Stimulated activated CD8-positive, alpha-beta memory T cell treated with anti-CD3 and anti-CD28 coated beads, Interleukin-7, amount 100 ng/mL, for 4 hours (primary cell): ENCODE measurements around the gene SLC24A4.

Experiments
- DNase-seq, 2 donors: peaks; one replicate each; pipeline ENCODE4 v3.0.0-alpha.2; 2020; ENCODE audit warnings: low read depth in 2 of 2

SLC24A4 gene

DNA sequence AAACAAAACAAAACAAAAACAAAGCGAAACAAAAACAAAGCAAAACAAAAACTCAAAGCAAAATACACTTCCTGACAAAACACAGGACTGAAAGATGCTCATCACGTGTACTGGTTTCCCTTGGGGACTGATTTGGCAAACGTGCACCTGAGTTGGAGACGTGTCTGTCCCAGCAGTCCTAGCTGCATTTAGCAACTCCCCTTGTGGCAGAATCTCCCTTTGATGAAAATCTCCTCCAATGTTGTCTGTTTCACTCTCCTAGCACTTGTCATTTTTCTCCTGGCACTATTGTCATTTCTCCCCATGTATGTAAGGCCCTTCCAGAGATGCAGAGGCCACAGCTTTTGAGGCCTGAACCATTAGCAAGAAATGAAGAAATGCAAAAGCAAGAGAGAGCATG, 6.8 kb upstream of the SLC24A4 start:
- DNase-seq, result no peak

DNA sequence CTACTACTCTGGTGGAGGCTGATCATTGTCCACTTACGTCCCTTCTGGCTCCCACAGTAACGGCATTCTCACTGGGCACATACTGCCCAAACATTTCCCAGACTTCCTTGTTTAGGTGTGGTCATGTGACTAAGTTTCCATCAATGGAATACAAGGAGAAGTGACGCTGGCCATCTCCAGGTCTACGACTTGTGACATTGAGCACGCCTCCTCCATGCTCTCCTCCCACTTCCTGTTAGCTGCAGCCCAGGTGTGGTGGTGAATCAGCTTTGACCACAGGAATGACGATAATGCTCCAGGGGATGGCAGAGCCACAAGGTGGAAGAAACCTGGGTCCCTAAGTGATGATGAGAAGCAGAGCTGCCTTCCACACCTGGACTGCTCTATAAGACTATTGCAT, 6.0 kb upstream of the SLC24A4 start:
- DNase-seq, result no peak

DNA sequence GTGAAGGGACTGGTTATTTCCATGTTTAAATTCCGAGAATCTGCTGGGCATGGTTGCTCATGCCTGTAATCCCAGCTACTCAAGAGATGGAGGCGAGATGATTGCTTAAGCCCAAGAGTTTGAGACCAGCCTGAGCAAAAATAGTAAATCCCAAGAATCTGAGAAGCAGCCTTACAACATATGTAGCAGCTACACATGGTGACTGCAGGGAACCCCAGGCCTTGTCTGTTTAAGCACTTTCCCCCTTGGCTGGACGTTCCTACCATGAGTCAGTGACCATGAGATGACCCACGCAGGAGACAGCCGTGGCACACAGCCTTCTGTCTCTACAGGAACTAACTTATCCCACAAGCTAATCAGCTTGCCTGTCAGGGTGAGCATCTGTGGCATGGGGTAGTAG, 5.5 kb upstream of the SLC24A4 start:
- DNase-seq, result no peak

DNA sequence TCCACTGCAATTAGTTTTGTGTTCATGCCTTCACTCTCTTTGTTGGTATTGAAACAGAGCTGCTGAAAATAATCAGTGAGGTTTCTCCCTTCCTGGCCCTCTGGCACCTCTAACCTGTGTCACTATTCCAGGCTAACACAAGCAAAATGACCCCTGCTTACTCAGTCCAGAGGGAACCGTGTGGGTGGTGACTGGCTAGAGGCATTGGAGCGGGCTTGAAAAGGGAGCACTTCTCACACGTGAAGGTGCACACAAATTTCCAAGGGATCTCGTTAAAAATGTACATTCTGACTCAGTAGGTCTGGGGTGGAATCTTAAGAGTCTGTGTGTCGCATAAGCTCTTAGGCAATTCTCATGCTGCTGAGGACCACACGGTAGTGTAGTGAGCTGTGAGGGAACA, 1.3 kb upstream of the SLC24A4 start:
- no peak for DNase-seq

DNA sequence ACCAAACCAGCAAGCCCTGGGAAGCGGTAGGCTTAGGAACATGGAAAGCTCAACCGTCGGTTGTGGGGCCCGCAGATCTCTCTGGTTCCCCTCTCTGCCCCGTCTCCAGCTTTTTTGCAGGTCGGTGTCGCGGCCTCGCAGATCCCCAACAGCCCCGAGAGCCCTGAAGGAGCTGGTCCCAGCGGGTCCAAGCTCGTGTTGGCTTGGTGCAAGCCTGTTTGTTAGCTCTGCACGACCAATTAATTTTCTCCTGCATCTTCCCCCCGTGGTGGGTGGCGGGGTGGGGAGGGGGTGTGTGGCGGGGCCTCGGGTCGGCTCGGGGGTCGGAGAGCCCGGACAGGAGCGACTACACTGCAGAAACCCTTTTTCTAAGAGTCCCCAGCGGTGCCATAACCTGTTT, 449 bp upstream of the SLC24A4 start:
- DNase-seq, result no peak

DNA sequence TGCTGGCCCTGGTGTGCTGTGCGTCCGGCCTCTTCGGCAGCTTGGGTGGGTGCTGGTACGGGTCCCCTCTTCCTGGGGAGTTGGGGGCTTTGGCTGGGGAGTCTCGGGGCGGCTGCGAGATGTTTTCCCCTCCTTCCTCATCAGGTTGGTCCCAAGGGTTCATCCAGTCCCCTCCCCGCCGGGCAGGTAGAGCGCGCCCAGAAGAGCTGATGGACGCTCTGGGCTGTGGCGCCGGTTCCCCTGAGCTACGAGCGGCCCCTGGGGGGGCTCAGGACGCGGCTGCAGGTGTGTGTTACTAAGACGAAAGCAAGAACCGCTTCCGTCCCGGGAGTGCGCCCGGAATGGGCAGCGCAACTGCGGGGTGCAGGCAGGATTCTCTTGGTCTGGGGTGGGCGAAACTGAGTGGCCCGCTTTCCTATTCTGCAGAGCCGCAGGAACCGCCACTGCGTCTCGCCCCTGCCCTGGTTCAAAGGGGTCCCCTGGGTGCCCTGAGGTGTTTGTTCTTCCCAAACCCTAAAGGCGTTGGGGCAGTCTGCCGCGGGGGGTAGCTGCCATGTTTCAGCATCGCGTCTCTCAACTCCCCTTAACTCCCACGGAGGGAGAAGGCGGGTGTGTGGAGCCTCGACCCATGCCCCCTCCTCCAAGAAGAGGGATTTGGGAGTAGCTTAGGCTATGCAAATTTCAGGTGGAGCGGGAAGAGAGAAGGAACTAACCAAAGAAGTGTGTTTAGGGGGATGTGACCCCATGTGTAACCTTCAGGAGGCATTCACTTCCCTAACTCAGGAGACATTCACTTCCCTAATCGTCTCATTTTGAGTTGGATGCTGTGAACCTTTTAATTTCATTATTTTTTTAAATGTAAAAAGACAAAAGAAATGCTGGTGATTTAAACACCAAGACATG, 1.2 kb downstream of the SLC24A4 start:
- DNase-seq, result no peak

DNA sequence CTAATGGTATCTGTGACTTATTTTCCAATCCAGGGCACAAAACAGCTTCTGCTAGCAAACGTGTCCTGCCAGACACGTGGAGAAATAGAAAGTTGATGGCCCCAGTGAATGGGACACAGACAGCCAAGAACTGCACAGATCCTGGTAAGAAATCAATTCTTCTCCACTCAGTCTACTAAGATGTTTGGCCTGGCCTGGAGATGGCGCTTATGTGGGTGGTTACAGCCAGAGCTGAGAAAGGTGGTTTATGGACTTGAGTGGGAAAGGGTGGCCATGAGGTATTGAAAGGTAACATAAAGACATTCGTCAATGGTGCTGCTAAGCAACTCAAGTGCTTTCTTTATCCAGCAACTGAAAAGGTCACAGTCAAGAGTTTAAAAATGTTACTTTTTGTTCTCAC, 2.9 kb downstream of the SLC24A4 start:
- DNase-seq, result no peak

DNA sequence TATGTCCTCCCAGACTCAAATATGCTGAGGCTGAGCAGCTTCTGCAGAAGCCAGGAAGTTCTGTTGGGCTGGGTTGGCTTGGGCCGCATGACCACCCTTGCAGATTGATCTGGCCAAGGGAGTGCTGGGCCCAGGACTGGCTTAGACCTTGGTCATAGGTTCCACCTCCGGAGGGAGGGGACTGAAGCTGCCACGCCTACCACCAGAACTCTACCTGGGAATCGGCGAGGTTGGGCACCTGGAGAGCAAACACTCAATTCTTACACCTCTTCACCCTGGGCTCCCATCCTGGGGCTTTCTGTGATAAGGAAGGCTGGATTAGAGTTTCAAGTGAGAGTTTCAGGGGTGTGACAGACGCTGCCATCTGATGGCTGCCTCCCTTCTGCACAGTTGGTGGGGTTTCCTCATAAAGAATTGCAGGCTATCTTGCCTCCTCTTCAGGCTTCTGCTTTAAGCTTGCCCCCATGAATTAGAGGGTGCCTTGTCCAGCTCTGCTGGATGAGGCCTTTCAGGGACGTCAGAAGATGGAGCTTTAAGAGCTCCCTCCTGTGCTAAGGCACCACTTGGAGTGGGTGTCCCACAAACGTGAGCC, 5.8 kb downstream of the SLC24A4 start:
- no peak for DNase-seq

DNA sequence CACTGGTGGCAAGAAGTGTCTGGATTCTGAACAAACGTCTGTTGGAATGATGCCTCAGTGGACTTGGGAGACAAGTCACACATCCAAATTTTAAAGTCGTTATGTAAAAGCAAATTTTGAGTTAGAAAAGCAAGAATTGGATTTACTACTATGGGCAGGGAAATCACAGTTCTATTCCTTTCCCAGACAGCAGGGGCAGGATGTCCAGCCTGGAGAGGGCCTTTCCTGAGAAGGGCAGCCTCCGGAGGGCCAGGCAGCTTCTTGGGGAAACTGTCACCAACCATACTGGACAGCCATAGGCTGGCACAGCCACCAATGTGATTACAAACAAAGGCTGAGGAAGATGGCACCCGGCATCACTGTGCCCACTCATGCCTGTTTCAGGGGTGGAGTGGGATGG, 11.1 kb downstream of the SLC24A4 start:
- no peak for DNase-seq

DNA sequence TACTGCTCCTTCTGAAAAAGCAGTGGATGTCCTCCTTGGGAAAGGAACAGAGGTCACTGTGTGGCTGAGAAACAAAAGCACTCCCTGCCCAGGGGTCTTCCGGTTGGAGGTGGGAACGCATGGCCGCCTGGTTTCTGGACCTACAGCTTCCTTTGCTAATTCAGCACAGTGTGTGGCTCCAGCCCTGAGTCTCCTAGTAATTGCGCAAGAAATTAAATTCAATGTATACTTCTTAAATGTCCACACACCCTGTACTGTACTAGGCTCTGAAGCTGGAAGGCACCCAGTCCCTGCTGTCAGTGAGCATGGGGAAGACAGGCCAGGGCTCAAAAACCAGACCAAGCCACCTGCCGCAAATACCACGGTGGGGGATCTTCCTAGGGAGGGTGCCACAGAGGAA, 13.4 kb downstream of the SLC24A4 start:
- no peak for DNase-seq

DNA sequence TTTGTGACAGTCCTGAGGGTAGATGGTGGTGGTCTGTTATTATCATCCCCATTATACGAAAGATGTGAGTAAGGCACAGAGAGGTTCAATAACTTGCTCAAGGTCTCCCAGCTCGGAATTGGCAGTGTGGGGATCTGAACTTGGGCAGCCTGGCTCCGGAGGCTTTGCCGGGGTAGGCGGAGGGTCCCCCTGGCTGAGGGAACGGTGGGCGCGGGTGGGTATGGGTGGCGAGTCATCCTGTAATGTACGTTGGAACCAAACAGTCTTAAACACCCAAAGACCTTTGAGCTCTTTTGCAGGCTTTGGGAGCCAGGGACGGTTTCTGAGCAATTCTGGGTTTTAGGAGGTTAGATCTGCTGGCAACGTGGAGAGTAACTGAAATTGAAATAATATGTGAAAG, 16.5 kb downstream of the SLC24A4 start:
- no peak for DNase-seq

DNA sequence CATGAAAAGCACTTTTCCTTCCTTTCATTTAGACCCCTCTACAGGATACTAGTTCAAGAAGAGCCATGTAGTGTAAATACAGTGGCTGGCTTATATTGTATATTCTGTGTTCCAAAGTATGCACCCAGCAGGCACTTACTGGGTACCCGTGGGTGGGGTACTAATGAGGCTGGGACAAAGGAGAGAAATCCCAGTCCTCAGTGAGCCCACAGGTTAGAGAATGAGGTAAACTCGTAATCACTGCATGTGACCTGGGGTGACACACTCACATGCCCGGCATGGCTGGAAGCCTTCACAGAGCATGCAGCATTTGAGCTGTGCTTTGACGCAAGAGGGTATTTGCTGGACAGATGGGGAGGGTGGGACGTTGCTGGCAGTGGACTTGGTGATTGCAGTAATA, 17.1 kb downstream of the SLC24A4 start:
- no peak for DNase-seq

DNA sequence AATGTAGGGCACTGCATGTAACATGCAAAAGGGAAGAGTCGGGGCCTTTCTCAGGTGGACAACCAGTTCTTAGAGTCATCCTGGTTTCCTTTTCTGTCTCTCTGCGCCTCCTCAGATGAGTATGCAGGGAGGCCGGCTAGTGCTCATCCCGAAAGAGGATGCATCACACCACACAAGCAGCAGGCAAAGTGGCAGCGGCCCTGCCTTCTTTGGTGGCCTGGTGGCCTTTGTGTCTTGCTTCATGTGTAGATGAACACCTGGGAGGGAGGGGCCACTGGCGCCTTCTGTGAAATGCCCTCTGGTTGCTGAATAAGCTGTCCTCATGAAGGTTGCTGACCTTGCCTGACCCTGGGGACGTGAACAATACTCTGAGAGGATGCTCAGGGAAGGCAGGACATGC, 18.0 kb downstream of the SLC24A4 start:
- DNase-seq, result no peak

DNA sequence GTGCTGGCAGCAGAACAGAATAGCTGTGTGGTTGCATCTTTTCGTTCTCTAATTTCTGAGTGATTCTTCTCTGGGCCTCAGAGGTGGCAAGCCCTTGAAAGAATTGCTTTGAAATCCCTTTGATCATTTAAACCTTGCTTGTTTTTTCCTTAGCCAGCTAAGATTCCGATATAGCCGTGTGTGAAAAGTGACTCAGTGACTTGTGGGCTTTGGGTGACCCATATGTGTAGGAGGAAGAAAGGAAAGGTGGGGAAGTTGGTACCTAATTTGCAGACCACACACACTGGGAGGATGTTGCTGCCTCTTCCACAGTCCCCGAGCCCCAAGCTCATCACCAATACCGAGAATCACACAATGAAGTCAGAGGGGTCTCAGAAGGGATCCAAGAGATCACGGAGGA, 18.8 kb downstream of the SLC24A4 start:
- DNase-seq, result no peak

DNA sequence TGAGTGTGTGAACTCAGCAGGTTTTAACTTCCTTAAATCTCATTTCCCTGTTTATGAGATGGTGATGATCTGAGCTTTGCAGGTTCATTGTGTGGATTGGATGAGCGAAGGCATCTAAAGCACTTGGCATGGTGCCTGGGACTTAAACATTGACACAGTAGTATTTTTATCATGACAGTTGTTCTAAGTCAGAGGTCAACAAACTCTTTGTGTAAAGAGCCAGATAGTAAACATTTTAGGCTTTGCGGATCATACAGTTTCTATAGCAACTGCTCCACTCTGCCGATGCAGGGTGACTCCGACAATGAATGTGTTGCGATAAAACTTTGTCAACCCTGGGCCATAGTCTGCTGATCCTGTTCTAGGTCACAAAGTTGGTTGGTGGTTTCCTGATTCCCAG, 25.2 kb downstream of the SLC24A4 start:
- no peak for DNase-seq

DNA sequence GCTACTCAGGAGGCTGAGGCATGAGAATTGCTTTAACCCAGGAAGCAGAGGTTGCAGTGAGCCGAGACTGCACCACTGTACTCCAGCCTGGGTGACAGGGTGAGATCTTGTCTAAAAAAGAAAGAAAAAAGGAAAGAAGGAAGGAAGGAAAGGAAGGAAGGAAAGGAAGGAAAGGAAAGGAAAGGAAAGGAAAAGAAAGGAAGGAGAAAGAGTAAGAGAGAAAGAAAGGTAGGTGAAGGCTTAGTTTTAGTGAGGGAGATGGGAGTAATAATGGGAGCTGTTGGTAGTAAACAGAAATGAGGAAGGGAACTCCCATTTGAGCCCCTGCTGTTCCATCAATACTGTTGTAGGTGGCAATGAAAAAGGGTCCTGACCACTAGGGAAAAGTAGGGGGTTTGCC, 28.8 kb downstream of the SLC24A4 start:
- no peak for DNase-seq

DNA sequence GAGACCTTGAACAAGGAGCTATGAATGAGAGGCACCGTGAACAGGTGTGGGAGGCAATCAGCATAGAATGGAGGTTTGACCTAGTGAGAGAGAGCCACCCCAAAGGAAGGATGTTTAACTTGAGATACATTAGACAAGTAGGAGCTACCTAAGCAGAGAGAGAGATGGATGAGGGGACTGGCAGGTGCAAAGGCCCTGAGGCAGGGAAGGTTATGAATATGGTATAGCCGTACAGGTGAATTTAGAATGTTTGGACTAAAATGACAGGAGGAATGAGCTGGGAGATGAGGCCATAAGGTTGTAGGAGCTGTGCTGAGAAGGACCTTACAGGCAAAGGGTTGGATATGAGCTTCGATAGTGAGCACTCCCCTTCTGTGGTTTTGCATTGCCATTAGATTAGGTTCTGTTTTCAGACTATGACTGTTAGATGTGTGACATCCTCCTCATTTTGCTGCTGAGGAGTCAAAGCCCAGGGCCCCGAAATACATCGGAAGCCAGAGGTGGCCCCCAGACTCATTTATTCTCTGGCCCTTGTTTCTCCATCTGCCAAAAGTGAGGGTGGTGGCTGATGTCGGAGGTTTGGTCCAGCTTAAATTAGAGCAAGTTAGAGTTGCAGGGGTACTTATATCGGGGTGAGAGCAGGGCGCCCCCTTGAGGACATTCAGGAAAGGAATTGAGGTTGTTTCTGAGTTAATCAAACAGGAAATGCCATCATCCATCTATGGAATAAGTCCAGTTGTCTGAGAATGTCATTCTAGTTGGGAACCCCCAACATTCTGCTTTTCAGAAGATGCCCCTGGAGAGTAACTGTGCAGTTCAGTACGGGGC, 29.4 kb downstream of the SLC24A4 start:
- DNase-seq, result no peak

DNA sequence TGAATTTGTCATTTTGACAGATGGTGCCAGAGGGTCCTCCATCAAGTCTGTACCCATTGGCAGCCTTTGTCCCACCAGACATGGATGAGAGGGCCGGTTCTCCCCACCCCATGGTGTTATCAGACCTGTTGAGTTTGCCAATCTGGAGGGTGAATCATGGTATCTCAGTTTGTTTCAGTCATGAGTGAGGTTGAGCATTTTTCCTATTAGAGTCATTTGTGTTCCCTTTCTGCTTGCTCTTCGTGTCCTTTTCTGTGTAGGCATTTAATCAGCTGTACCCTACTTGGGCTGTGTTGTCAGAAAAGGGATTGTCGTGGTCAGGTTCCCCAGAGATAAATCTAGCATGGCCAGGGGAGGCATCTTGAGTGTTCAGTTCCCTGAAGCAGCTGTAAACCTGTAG, 30.5 kb downstream of the SLC24A4 start:
- no peak for DNase-seq

DNA sequence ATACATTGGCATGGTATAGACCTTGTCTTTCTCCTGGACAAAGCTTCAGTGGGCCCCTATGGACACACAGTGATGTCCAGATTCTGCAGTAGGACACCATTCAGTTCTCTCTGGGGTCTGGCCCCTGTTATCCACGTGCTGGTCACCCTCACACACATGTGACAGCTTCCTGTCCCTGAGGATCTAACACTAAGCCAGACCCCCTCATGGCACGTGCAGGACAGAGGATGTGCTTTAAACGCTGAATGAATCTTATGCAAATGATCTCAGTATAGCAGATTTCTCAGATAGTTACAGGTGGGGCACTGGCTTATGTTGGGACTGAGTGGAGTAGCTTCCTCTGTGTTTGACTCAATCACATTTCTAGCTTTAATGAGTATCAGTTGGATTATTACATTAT, 33.7 kb downstream of the SLC24A4 start:
- no peak for DNase-seq

DNA sequence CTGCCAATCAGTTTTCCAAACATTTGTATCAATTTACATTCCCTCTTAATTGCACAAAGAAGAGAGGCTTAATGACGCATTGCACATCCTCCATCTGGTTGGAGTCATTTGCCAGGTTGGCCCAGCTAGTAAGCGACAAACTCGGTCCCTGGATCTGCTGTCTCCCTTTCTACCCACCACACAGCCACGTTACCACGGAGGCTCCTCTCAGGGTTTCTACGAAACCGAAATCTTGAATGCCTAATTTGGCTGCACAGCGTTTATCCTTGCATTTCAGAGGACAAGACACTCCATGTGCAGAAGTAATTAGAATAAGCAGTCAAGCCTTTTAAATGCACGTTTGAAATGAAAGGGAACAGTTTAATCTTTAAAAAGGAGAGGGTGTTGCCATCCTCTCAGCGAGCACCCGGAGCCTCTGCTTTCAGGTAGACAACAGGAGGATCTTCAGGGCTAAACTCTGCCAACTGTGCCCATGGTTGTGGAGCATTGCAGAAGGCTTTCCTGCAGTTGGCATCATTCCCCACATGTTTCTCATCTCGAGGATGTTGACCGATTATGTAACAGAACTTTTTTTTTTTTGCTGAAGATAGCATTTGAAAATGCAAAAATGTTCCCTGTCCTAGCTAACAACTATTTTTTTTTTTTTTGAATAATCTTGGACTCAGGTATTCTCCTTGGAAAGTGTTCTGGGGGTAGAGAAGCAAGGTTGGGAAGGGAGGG, 37.8 kb downstream of the SLC24A4 start:
- DNase-seq, result no peak

DNA sequence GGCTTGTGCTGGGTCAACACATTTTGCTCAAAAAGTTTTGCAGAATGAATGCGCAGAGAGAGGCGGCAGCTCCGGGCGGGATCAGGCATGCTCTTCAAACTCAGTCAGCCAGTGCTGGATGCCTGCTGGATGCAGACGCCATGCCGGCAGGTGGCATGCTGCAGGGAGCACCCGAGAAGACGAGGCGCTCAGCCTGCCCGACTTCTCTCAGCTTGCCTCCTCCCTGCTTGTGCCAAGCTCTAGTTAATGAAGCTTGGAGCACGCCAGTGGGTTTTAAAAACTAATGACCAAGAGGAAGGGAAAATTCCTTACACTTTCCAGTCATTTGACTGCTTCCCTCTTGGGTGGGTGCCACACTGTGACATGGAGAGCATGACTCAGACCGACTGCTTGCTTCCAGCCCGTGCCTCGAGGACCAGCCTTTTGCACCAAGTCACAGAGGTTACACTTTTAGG, 39.8 kb downstream of the SLC24A4 start:
- no peak for DNase-seq

DNA sequence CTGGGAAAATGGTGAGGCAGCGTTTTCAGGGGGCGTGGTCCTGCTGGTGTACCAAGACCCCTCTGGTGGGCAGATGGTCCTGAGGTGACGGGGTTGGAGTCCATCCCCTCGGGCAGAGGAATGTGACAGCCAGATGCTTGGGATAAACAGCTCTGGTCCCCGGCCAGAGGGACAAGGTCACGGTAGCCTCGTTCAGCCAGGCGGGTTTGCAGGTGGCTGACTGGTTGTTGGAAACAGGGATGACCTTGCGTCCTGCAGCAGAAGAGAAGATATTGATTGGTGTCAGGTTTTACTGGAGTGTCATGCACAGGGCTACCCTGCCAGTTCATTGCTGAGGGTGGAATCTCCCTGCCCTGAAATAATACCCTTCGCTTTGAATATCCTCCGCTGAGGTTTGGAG, 43.3 kb downstream of the SLC24A4 start:
- no peak for DNase-seq
